HG03135 (cell line): ENCODE data around the gene ZNF112.

Source experiments
- ATAC-seq: cut with Tn5 transposase; IDR thresholded peaks from one replicate; pipeline ENCODE4 v1.9.1; 2021; ENCODE audit warnings: mild to moderate bottlenecking, moderate library complexity; ENCODE audit not compliant: unreplicated experiment

Gene ZNF112

DNA sequence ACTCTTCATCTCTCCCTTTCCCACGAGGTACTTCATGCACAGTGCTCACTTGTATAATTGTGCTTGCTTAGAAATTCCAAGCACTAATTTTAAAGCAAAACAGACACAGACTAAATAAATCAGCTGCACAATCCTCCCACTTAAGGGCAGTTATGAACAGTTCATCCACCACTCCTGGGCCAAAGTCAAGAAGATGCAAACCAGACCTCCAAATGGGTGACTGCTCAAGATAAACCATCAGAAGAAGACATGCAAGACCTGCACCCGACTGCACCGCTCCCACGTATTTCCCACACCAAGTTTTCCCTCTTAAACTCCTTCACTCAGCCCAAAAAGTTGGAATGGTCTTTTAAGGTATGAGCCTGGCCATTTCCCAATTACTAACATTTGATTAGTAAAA lies 71.5 kb downstream of the ZNF112 start:
- no peak for ATAC-seq

DNA sequence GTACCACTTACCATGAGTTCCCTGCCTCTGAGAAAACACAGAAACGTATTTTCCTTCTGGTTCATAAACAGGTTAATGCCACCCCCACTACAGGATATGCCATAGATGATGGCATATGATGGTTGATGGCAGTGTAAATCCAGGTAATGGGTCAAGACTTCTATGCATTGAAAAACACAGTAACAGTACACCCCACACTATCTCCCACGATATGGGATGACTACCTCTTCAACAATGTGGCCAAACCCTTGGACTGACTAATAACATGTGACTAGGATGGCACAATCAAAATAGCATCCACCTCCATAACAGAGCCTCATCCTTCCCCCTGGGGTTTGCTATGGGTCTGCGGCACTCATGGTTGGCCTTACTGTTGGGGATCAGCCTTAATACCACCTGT lies 73.6 kb downstream of the ZNF112 start:
- no peak for ATAC-seq

DNA sequence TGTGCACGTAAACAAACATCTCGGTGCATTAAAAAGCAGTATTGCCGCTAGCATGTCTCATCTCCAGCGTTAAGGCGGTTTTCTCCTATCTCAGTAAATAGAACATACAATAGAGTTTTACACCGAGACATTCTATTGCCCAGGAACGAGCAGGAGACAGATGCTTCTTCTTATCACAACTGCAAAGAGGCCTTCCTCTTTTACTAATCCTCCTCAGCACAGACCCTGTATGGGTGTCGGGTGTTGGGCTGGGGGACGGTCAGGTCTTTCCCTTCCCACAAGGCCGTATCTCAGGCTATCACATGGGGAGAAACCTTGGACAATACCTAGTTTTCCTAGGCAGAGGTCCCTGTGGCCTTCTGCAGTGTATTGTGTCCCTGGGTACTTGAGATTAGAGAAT lies 75.6 kb downstream of the ZNF112 start:
- ATAC-seq, result no peak

DNA sequence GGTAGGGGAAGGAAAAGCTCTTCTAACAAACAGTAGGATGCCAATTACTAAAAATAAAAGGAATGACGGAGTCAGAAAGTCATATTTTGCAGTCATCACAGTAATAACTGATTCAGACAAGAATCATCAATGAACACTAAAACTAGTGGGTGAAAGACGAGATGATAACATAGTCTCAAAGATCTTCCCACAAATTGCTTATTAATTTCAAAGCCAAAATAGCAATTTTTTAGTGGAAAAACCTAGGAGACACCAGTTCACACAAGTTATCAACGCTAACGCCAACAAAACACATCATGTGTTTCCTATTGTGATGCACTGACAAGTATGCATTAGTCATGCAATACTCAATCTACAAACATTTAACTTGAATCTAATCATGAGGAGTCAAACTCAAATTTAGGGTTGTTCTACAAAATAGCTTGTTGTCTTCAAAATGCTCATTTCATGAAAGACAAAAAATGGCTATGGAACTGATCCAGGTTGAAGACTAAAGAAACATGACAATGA lies 78.2 kb downstream of the ZNF112 start:
- ATAC-seq, result no peak

DNA sequence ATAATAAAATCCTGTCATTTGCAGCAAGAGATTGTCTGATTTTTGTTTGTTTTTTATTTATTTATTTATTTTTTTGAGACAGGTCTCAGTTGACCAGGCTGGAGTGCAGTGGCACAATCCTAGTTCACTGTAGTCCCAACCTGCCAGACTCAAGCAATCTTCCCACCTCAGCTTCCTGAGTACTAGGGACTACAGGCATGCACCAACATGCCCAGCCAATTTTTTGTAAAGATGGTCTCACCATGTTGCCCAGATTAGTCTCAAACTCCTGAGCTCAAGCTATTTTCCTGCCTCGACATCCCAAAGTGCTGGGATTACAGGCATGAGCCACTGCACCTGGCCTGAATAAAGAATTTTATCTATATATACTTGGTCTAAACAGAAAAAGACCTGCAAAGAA lies 79.1 kb downstream of the ZNF112 start:
- ATAC-seq, result no peak
